ENCODE measurements around the gene ATG10. TPM values are rescaled to one million over a fixed set of nuclear protein-coding genes. Genes with fewer than 3 reads are reported as not detected.

Gene ATG10
- total and polyA plus RNA-seq, 2 experiments from 2014 or later = 12.5 to 17.7 TPM

DNA sequence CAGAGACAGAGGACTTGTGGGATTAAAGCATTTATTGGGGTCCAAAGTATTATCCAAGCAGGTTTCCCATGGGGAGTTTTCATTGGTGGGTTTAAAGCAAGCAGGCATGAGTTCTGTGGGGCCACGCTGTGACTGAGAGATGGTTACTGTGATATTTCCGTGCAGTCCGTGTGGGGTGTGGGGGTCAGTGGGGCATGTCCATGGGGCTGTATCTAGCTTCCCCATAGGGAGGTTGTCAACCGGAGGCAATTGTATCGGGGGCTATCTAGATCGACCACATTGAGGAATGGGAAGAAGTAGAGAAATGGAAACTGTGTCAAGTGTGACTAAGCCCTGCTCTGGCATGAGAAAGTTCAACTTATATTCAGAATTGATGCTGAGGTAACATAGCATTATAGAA is 313.4 kb downstream of the ATG10 start:
- Histone ChIP-seq H3K4me1 (ENCODE audit: insufficient read depth) (no peaks in the 10 kb centered on the region), H3K79me2 (replicated peaks; ENCODE audit: insufficient read depth) (no peaks in the 10 kb centered on the region), H4K20me1 (replicated peaks; ENCODE audit: insufficient read depth) (no peaks in the 10 kb centered on the region), H3F3A (replicated peaks; ENCODE audit: low read depth) (no peaks in the 10 kb centered on the region), H3K4me2 (no peak overlapping the region), H3K36me3 (ENCODE audit: insufficient read depth) (no peaks in the 10 kb centered on the region), H2AFZ (no peak overlapping the region), H3K9me2 (ENCODE audit: insufficient read depth) (no peaks in the 10 kb centered on the region), H3K4me3 (no peak overlapping the region), H3K27me3 (ENCODE audit: insufficient read depth) (no peaks in the 10 kb centered on the region), H3K27ac (ENCODE audit: low read depth) (no peak overlapping the region)
- no peaks in the 10 kb centered on the region for H3K27me3 Mint-ChIP-seq (ENCODE audit: insufficient read depth, low read depth, poor library complexity)
- H3K4me3 Mint-ChIP-seq = no peak overlapping the region
- H3K4me1 Mint-ChIP-seq = peaks cover 7% of the 10 kb centered on the region; the same call in 2 of the 3 replicates
- no peak for DNase-seq (ENCODE audit: low spot score)
- H3K9me3 Mint-ChIP-seq = no peaks in the 10 kb centered on the region
- no peak overlapping the region for H3K27ac Mint-ChIP-seq
- TF ChIP-seq EZH2 (IDR thresholded peaks at IDR 0.05; ENCODE audit: low read depth, unreplicated experiment) (no peak), ZNF331 (CRISPR knock-in tag; IDR thresholded peaks at IDR 0.05; ENCODE audit: low read depth) (no peak), POLR2AphosphoS5 (IDR thresholded peaks at IDR 0.05; ENCODE audit: low read depth) (no peak), ZNF114 (CRISPR knock-in tag; IDR thresholded peaks at IDR 0.05) (no peak)
- no peaks in the 10 kb centered on the region for H3K36me3 Mint-ChIP-seq (ENCODE audit: low read depth)
- no peak for ATAC-seq

DNA sequence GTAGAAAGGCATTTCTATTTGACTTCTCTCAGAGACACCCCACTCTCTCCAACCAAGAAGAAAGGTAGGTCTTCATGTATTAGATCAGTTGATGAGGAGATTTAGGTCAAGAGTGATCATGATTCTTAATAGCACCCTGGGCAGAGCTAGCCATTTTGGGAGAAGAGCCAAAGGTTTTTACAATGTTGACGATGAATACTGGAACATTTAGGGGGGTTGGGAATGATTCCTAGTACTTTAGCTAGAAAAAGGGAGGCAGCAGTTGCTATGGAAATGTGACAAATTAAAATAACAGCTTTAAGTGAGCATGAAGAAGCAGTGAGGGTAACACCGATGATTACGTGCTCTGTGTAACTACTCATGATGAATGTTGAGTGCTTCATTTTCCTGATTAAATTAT is 315.8 kb downstream of the ATG10 start:
- H3K9me2 ChIP-seq (ENCODE audit: insufficient read depth) = no peaks in the 10 kb centered on the region
- no peak overlapping the region for H3K27ac ChIP-seq (ENCODE audit: low read depth)
- no peak overlapping the region for H3K4me2 ChIP-seq
- H3K27ac Mint-ChIP-seq = no peak overlapping the region
- no peak overlapping the region for H2AFZ ChIP-seq
- peaks cover 1% of the 10 kb centered on the region for H3K4me1 ChIP-seq (ENCODE audit: insufficient read depth)
- no peaks in the 10 kb centered on the region for H3K36me3 ChIP-seq (ENCODE audit: insufficient read depth)
- no peak for ATAC-seq
- no peak for TF ChIP-seq POLR2AphosphoS5 (IDR thresholded peaks at IDR 0.05; ENCODE audit: low read depth)
- H3K27me3 Mint-ChIP-seq (ENCODE audit: insufficient read depth, low read depth, poor library complexity) = no peaks in the 10 kb centered on the region
- no peaks in the 10 kb centered on the region for H3K36me3 Mint-ChIP-seq (ENCODE audit: low read depth)
- no peak for DNase-seq (ENCODE audit: low spot score)
- peaks cover 15% of the 10 kb centered on the region for H3K27me3 ChIP-seq (ENCODE audit: insufficient read depth)
- no peaks in the 10 kb centered on the region for H4K20me1 ChIP-seq (replicated peaks; ENCODE audit: insufficient read depth)
- H3K4me1 Mint-ChIP-seq = peaks cover 21% of the 10 kb centered on the region
- H3K4me3 ChIP-seq = no peak overlapping the region
- H3F3A ChIP-seq (replicated peaks; ENCODE audit: low read depth) = no peaks in the 10 kb centered on the region
- H3K4me3 Mint-ChIP-seq = no peak overlapping the region
- H3K9me3 Mint-ChIP-seq = no peaks in the 10 kb centered on the region
- no peaks in the 10 kb centered on the region for H3K79me2 ChIP-seq (replicated peaks; ENCODE audit: insufficient read depth)

DNA sequence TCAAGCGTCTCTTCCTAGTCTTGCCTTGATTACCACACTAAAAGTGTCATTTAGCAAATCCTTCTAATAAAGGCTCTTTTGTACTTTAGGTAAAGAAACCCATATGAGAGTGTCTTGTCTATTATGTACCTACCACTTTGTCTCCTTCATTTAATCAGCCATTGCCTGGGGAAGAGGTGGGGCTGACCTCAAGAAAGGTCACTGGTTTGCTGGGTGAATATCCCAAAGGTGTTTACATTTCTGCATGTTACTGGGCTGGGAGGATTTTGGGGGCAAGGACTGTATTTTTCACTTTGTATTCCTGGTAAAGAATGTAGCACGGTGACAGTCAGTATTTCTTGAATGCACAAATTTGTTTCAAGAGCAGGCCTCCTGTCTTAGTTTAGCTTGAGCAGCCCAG is 318.2 kb downstream of the ATG10 start:
- no peak overlapping the region for H3K27ac Mint-ChIP-seq
- peaks cover 2% of the 10 kb centered on the region for H3K27me3 Mint-ChIP-seq (ENCODE audit: insufficient read depth, low read depth, poor library complexity)

More for the DNA sequence above, 318.2 kb downstream of the ATG10 start:
- H3K4me3 ChIP-seq = no peak overlapping the region
- Mint-ChIP-seq H3K9me3 (no peaks in the 10 kb centered on the region), H3K36me3 (ENCODE audit: low read depth) (no peaks in the 10 kb centered on the region), H3K4me1 (peaks cover 34% of the 10 kb centered on the region), H3K4me3 (no peak overlapping the region)
- H3K27me3 ChIP-seq (ENCODE audit: insufficient read depth) = peaks cover 19% of the 10 kb centered on the region
- no peaks in the 10 kb centered on the region for H3K9me2 ChIP-seq (ENCODE audit: insufficient read depth)
- no peaks in the 10 kb centered on the region for H3K79me2 ChIP-seq (replicated peaks; ENCODE audit: insufficient read depth)
- H4K20me1 ChIP-seq (replicated peaks; ENCODE audit: insufficient read depth) = no peaks in the 10 kb centered on the region
- no peaks in the 10 kb centered on the region for H3F3A ChIP-seq (replicated peaks; ENCODE audit: low read depth)
- peaks cover 17% of the 10 kb centered on the region for H3K4me1 ChIP-seq (ENCODE audit: insufficient read depth)
- no peak overlapping the region for H2AFZ ChIP-seq
- H3K27ac ChIP-seq (ENCODE audit: low read depth) = no peak overlapping the region
- DNase-seq (ENCODE audit: low spot score) (no peak), ATAC-seq (no peak)
- no peak overlapping the region for H3K4me2 ChIP-seq
- TF ChIP-seq STAT1 (IDR thresholded peaks at IDR 0.05; ENCODE audit: unreplicated experiment) (no peak), ZNF331 (CRISPR knock-in tag; IDR thresholded peaks at IDR 0.05; ENCODE audit: low read depth) (no peak), EZH2phosphoT487 (IDR thresholded peaks at IDR 0.05; ENCODE audit: unreplicated experiment) (no peak), EZH2 (IDR thresholded peaks at IDR 0.05; ENCODE audit: low read depth, unreplicated experiment) (no peak)
- TF ChIP-seq, protein P1, sequence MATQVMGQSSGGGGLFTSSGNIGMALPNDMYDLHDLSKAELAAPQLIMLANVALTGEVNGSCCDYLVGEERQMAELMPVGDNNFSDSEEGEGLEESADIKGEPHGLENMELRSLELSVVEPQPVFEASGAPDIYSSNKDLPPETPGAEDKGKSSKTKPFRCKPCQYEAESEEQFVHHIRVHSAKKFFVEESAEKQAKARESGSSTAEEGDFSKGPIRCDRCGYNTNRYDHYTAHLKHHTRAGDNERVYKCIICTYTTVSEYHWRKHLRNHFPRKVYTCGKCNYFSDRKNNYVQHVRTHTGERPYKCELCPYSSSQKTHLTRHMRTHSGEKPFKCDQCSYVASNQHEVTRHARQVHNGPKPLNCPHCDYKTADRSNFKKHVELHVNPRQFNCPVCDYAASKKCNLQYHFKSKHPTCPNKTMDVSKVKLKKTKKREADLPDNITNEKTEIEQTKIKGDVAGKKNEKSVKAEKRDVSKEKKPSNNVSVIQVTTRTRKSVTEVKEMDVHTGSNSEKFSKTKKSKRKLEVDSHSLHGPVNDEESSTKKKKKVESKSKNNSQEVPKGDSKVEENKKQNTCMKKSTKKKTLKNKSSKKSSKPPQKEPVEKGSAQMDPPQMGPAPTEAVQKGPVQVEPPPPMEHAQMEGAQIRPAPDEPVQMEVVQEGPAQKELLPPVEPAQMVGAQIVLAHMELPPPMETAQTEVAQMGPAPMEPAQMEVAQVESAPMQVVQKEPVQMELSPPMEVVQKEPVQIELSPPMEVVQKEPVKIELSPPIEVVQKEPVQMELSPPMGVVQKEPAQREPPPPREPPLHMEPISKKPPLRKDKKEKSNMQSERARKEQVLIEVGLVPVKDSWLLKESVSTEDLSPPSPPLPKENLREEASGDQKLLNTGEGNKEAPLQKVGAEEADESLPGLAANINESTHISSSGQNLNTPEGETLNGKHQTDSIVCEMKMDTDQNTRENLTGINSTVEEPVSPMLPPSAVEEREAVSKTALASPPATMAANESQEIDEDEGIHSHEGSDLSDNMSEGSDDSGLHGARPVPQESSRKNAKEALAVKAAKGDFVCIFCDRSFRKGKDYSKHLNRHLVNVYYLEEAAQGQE (IDR thresholded peaks at IDR 0.05; ENCODE audit: unreplicated experiment) = no peak
- no peaks in the 10 kb centered on the region for H3K36me3 ChIP-seq (ENCODE audit: insufficient read depth)
